ENCODE measurements around the gene FMN2. TPM values are rescaled to one million over a fixed set of nuclear protein-coding genes. Genes with fewer than 3 reads are reported as not detected.

The FMN2 gene
- total RNA-seq, 1 donor from 2014 or later: 3.5 TPM

DNA sequence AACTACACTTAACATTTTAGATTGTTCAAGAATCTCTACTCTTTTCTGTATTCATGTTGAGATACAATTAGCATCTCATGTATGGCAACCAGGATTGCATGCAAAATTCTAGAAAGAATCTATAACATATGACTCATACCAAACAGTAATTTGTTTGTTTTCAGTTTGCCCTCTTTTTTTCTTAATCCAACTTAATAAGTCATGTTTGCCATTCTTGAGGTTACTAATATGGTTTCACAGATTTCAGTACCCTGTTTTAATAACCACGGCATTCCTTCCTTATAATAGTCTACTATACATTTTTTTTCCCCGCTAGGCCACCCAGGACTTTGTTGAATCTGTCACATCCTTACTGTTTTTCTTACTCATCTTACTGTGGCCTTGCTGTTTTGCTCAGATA, 140.8 kb downstream of the FMN2 start:
- Mint-ChIP-seq H3K27me3 (ENCODE audit: low read depth) (no peaks in the 10 kb centered on the region), H3K27ac (ENCODE audit: unreplicated experiment) (no peak overlapping the region), H3K4me3 (ENCODE audit: unreplicated experiment) (no peak overlapping the region), H3K36me3 (ENCODE audit: low read depth) (no peaks in the 10 kb centered on the region), H3K9me3 (ENCODE audit: low read depth) (peaks cover 1% of the 10 kb centered on the region), H3K4me1 (ENCODE audit: low read depth) (peaks cover 21% of the 10 kb centered on the region)
- no peak for DNase-seq (ENCODE audit: low spot score)
- TF ChIP-seq, protein P1, sequence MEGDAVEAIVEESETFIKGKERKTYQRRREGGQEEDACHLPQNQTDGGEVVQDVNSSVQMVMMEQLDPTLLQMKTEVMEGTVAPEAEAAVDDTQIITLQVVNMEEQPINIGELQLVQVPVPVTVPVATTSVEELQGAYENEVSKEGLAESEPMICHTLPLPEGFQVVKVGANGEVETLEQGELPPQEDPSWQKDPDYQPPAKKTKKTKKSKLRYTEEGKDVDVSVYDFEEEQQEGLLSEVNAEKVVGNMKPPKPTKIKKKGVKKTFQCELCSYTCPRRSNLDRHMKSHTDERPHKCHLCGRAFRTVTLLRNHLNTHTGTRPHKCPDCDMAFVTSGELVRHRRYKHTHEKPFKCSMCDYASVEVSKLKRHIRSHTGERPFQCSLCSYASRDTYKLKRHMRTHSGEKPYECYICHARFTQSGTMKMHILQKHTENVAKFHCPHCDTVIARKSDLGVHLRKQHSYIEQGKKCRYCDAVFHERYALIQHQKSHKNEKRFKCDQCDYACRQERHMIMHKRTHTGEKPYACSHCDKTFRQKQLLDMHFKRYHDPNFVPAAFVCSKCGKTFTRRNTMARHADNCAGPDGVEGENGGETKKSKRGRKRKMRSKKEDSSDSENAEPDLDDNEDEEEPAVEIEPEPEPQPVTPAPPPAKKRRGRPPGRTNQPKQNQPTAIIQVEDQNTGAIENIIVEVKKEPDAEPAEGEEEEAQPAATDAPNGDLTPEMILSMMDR (IDR thresholded peaks at IDR 0.05): no peak

DNA sequence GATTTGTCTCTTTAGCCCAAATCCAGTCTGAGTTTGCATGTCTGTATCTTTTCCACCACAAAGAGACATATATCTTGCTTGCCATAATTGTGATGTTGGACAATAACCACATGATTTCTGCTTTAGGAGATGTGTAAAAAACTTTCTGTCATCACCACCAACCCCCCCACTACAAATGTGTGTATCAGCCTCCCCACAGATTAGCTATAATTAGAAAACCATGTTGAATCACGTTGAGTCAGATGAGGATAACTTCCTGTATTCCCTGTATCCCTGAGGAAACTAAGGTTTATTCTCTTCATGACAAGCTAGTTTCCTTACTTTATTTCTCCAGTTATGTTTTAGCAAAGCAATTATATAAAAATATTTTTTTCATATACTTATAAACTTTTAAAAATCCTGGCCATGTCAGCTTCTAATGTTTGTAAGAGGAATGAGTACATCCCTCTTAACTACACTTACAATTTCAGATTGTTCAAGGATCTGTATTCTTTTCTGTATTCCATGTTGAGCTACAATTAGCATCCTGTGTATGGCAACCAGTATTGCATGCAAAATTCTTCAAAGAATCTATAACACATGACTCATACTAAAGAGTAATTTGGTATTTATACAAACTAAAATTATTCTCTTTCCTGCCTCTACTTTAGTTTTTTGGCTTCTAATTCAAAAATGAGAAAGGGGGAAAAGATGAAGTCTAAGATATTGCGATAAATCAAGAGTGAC, 143.0 kb downstream of the FMN2 start:
- H3K4me1 Mint-ChIP-seq (ENCODE audit: low read depth): peaks cover 21% of the 10 kb centered on the region
- no peak overlapping the region for H3K4me3 Mint-ChIP-seq (ENCODE audit: unreplicated experiment)
- TF ChIP-seq, protein P1 (IDR thresholded peaks at IDR 0.05): no peak
- H3K9me3 Mint-ChIP-seq (ENCODE audit: low read depth): no peaks in the 10 kb centered on the region
- H3K27ac Mint-ChIP-seq (ENCODE audit: unreplicated experiment): peak overlapping the region; percentile 22
- no peaks in the 10 kb centered on the region for H3K27me3 Mint-ChIP-seq (ENCODE audit: low read depth)
- H3K36me3 Mint-ChIP-seq (ENCODE audit: low read depth): no peaks in the 10 kb centered on the region
- DNase-seq (ENCODE audit: low spot score): no peak

DNA sequence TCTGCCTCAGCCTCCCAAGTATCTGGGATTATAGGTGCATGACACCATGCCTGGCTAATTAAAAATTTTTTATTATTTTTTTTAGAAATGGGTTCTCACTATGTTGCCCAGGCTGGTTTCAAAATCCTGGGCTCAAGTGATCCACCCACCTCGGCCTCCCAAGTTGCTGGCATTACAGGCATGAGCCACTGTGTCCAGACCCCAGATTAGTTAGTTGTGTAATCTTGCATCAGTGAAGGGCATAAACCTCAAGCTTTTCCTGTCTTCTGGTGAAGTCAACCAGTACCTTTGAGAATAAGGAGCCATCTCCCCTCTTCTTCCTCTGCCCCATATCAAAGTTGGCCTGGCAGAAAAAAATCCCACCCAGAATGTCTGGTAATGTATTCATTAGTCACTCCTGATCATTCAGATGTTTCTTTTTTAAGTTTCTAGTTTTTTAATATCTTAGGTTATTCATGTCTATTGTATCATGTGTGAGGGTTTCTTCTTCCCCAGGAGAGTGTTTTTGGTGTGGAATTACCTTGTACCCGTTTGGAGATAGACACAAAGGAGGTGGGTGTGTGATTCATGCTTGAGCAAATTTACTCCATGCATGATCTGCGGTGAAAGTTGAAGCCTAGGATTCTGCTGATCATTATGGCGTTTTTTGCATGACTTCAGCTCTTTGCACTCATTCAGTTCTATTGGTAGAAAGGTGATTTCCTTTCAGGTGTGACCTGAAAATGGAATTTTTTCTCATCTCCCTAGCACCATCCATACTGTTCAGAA, 144.0 kb downstream of the FMN2 start:
- no peaks in the 10 kb centered on the region for H3K36me3 Mint-ChIP-seq (ENCODE audit: low read depth)
- TF ChIP-seq, protein P1 (IDR thresholded peaks at IDR 0.05): no peak
- DNase-seq (ENCODE audit: low spot score): no peak
- H3K4me3 Mint-ChIP-seq (ENCODE audit: unreplicated experiment): no peak overlapping the region
- no peaks in the 10 kb centered on the region for H3K27me3 Mint-ChIP-seq (ENCODE audit: low read depth)
- peaks cover 23% of the 10 kb centered on the region for H3K4me1 Mint-ChIP-seq (ENCODE audit: low read depth)
- no peaks in the 10 kb centered on the region for H3K9me3 Mint-ChIP-seq (ENCODE audit: low read depth)
- H3K27ac Mint-ChIP-seq (ENCODE audit: unreplicated experiment): no peak overlapping the region

DNA sequence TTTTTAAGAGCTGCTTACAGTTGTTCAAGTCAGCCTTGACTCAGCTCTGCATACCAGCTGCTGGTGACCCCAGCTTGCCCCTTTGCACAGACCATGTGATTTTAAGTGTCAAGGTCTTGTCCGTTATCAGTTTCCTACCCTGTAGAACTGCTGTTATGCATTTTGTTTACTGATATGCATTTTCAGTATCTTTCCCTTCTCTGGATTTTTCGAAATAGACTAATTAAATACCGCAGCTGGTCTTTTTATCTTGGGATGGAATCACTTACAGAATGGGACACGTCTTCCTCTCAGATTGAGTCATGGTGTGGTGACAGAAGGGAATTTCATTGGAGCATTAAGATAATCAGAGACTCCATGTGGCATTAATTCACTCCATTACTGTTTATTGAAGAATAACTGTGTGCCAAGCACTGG, 145.6 kb downstream of the FMN2 start:
- H3K27me3 Mint-ChIP-seq (ENCODE audit: low read depth): no peaks in the 10 kb centered on the region
- peaks cover 34% of the 10 kb centered on the region for H3K4me1 Mint-ChIP-seq (ENCODE audit: low read depth)
- H3K9me3 Mint-ChIP-seq (ENCODE audit: low read depth): no peaks in the 10 kb centered on the region
- no peak overlapping the region for H3K4me3 Mint-ChIP-seq (ENCODE audit: unreplicated experiment)
- no peak overlapping the region for H3K27ac Mint-ChIP-seq (ENCODE audit: unreplicated experiment)
- no peaks in the 10 kb centered on the region for H3K36me3 Mint-ChIP-seq (ENCODE audit: low read depth)
- TF ChIP-seq, protein P1 (IDR thresholded peaks at IDR 0.05): no peak
- no peak for DNase-seq (ENCODE audit: low spot score)

DNA sequence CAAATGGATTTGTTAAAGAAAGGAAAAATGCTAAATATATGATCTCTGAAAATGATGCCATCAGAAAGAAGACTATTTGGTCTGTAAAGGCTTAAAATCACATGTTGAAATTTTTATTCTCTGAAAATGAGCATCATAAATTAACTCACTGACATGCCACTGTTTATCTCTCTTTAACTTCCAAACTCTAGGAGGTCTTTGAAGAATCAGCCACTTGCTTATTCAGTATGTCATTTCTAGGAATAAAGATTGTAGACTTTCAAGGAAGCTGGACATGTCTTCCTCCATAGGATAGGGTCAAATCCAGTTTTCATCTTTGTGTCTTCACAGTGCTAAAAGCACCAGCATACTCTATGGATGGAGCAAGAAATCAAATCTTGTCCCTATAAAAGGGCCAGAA, 147.6 kb downstream of the FMN2 start:
- TF ChIP-seq, protein P1 (IDR thresholded peaks at IDR 0.05): no peak
- Mint-ChIP-seq H3K27me3 (ENCODE audit: low read depth) (no peaks in the 10 kb centered on the region), H3K36me3 (ENCODE audit: low read depth) (no peaks in the 10 kb centered on the region), H3K27ac (ENCODE audit: unreplicated experiment) (no peak overlapping the region), H3K9me3 (ENCODE audit: low read depth) (no peaks in the 10 kb centered on the region), H3K4me1 (ENCODE audit: low read depth) (peaks cover 41% of the 10 kb centered on the region), H3K4me3 (ENCODE audit: unreplicated experiment) (no peak overlapping the region)
- DNase-seq (ENCODE audit: low spot score): no peak
